Dermis blood vessel endothelial cell (primary cell): ENCODE measurements around the gene TXNIP. TPM values are rescaled to one million over a fixed set of nuclear protein-coding genes. Genes with fewer than 3 reads are reported as not detected.

ENCODE experiments used
- total RNA-seq: library from RNA; depleted of rRNA; stranded (reverse); fragments of >200 nt; gene quantifications from 2 replicates; pipeline ENCODE4 v1.2.3, GENCODE V29; 2014

Gene TXNIP
- total RNA-seq, 1 donor from 2014 or later, result 151 TPM

Other genes starting within 250 kb of the TXNIP start
- gene RNF115, start 172.5 kb downstream of the TXNIP start, total RNA-seq, result 13.9 and 15.3 TPM in 2 replicates
- 27.5 and 29.3 TPM in 2 replicates for gene POLR3C, start 172.4 kb downstream of the TXNIP start, total RNA-seq
- 2.4 TPM in 2 replicates for gene NUDT17, start 150.9 kb downstream of the TXNIP start, total RNA-seq
- 6.1 and 10.7 TPM in 2 replicates for gene PIAS3, start 137.5 kb downstream of the TXNIP start, total RNA-seq
- 0.09 and 0.17 TPM in 2 replicates for gene ANKRD35, start 110.7 kb downstream of the TXNIP start, total RNA-seq
- gene ITGA10, start 86.5 kb downstream of the TXNIP start, total RNA-seq, result 3.9 and 4.6 TPM in 2 replicates
- gene PEX11B, start 77.9 kb downstream of the TXNIP start, total RNA-seq, result 34.0 and 41.4 TPM in 2 replicates
- 187 and 192 TPM in 2 replicates for gene RBM8A, start 69.1 kb downstream of the TXNIP start, total RNA-seq
- gene LIX1L, start 38.6 kb downstream of the TXNIP start, total RNA-seq, result 21.1 and 29.7 TPM in 2 replicates
- gene ANKRD34A, start 32.0 kb downstream of the TXNIP start, total RNA-seq, result under 0.01 TPM in 2 replicates
- 17.1 and 17.2 TPM in 2 replicates for gene POLR3GL, start 31.9 kb downstream of the TXNIP start, total RNA-seq
- gene HJV, start 25.2 kb upstream of the TXNIP start, total RNA-seq, result not detected in 2 replicates
- gene NBPF10, start 148.2 kb upstream of the TXNIP start, total RNA-seq, result 0.28 and 0.34 TPM in 2 replicates
- gene NOTCH2NLA, start 232.4 kb upstream of the TXNIP start, total RNA-seq, result 7.5 TPM in 2 replicates